ENCODE measurements around the gene ESRRA.

ESRRA gene

GRCh38 chr11:64356498-64357411 lies 51.4 kb downstream of the ESRRA start:
- peak overlapping the region in 1 of 2 donors; percentile 91 for H3K27ac ChIP-seq
- no peak overlapping the region for H3K4me3 ChIP-seq
- TF ChIP-seq, protein P1, sequence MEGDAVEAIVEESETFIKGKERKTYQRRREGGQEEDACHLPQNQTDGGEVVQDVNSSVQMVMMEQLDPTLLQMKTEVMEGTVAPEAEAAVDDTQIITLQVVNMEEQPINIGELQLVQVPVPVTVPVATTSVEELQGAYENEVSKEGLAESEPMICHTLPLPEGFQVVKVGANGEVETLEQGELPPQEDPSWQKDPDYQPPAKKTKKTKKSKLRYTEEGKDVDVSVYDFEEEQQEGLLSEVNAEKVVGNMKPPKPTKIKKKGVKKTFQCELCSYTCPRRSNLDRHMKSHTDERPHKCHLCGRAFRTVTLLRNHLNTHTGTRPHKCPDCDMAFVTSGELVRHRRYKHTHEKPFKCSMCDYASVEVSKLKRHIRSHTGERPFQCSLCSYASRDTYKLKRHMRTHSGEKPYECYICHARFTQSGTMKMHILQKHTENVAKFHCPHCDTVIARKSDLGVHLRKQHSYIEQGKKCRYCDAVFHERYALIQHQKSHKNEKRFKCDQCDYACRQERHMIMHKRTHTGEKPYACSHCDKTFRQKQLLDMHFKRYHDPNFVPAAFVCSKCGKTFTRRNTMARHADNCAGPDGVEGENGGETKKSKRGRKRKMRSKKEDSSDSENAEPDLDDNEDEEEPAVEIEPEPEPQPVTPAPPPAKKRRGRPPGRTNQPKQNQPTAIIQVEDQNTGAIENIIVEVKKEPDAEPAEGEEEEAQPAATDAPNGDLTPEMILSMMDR (IDR thresholded peaks at IDR 0.05), result no peak
- peak; percentile 69 for DNase-seq (ENCODE audit: low spot score)

DNA sequence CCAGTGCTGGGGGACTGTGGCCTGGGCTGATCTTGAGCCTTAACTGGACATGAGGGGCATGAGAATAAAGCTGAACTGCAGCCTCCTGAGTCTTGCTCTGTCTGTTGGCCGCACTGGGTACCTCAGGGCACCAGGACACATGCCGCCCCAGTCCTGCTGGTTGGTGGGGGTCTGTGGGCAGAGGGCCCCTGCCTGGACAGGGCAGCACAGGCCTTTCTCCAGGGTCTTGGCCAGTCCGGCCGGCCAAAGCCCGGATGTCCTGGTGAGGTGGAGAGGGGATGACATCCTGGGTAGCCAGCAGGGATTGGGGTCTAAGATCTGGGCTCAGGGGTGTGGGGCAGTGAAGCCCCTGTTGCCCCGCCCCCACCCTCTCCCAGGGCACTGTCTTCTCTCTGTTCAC lies 52.1 kb downstream of the ESRRA start:
- H3K4me3 ChIP-seq, result no peak overlapping the region
- TF ChIP-seq, protein P1 (IDR thresholded peaks at IDR 0.05), result no peak
- DNase-seq (ENCODE audit: low spot score), result peak; percentile 74
- H3K27ac ChIP-seq, result peak overlapping the region; percentile 78 to 91

DNA sequence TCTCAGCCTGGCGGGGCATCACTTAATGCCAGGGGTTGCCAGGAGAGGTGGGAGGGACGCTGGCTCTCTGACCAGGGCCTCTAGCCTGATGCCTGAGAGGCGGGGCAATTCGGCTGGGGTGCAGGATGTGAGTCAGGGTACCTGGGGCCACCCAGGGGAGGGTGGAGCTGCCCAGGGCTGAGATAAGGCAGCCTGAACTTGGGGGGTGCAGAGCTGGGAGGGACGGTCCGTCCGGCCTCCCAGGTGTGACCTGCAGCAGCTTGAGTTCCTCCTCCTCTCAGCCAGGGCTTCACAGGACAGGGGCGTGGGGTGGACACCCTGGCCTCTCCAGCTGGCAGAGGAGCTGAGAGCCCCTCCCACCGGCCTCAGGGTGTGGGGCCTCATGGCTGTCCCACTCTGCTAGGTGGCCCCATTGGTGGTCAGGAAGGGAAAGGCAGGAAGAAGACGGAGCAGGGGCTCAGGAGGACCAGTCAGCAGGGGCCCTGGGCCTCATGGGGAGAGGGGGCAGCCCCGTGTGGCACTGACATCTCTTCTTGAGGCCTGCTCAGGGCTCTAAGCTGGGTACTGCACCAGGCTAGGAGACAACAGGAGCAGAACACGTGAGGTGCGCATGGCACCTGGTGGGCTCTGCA lies 52.7 kb downstream of the ESRRA start:
- TF ChIP-seq, protein P1 (IDR thresholded peaks at IDR 0.05), result no peak
- H3K27ac ChIP-seq, result peak overlapping the region; percentile 78 to 91
- DNase-seq (ENCODE audit: low spot score), result peak; percentile 74
- peak overlapping the region; percentile 89 for H3K4me3 ChIP-seq

DNA sequence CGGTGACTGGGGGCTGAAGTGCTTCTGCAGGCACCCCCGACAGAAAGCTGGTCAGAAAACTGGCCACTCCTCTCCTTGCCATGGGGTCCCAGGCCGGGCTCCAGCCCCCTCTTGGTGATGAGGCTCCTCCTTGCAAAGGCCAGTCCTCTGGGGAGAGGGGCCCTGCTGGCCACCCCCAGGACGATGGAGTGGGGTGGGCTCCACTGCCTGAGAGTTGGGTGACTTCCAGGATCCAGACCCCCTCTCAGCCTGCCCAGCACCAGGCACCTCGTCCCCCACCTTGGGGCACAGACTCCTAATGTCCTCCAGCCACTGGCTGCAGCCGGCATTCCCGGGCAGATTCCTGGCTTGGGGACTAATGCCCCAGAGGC lies 53.2 kb downstream of the ESRRA start:
- no peak for DNase-seq (ENCODE audit: low spot score)
- TF ChIP-seq, protein P1 (IDR thresholded peaks at IDR 0.05), result no peak
- peak overlapping the region; percentile 78 to 91 for H3K27ac ChIP-seq
- peak overlapping the region; percentile 89 for H3K4me3 ChIP-seq

- peak within 1 kb of the TSS; percentile 78 to 91 for H3K27ac ChIP-seq
- peak; percentile 83 for DNase-seq (ENCODE audit: low spot score)
- peak within 1 kb of the TSS; percentile 89 for H3K4me3 ChIP-seq
- TF ChIP-seq, protein P1 (IDR thresholded peaks at IDR 0.05), result no peak
These were observed 53.8 kb downstream of the ESRRA start, which contains the start of gene RPS6KA4 for GRCh38 chr11:64358907-64359711. RPS6KA4 (plus strand) TSS chr11:64359162; CDS start chr11:64359236, 74 bp downstream.

GRCh38 chr11:64359712-64360445 lies 54.6 kb downstream of the ESRRA start:
- peak overlapping the region in 1 of 2 donors; percentile 91 for H3K27ac ChIP-seq
- no peak for DNase-seq (ENCODE audit: low spot score)

More at GRCh38 chr11:64359712-64360445, 54.6 kb downstream of the ESRRA start:
- TF ChIP-seq, protein P1 (IDR thresholded peaks at IDR 0.05), result no peak
- H3K4me3 ChIP-seq, result peak overlapping the region; percentile 89
